A549 (cell line): Measurements from ENCODE around the gene ECE1.

Experiments used
- RCOR1 ChIP-seq: fragments of 150-350 bp; IDR thresholded peaks from 2 replicates; pipeline ENCODE4 v1.6.1; 2014; ENCODE audit warnings: antibody characterized with exemption, low read length, low read depth
- TF ChIP-seq, protein P1 (sequence below): fragments of >200 bp; sonication (Bioruptor Twin); formaldehyde crosslinking; IDR thresholded peaks from 3 replicates; pipeline ENCODE4 v1.6.1; 2016

DNA sequence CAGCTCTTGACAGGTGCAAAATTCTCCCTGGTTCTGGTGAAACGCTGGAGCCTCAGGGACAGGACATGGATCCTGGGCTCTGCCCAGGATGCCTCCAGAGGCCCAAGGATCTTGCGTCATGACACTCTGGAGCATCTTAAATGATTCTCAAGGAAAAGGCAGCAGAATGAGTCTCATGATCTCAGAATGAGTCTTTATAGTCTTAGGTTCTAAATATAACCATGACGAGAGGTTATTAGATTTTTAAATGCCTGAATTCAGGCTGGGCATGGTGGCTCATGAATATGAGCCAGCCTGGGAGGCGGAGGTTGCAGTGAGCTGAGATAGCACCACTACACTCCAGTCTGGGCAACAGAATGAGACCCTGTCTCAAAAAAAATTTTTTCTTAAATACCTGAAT, 55.5 kb downstream of the ECE1 start:
- TF ChIP-seq RCOR1: no peak
- TF ChIP-seq, protein P1, sequence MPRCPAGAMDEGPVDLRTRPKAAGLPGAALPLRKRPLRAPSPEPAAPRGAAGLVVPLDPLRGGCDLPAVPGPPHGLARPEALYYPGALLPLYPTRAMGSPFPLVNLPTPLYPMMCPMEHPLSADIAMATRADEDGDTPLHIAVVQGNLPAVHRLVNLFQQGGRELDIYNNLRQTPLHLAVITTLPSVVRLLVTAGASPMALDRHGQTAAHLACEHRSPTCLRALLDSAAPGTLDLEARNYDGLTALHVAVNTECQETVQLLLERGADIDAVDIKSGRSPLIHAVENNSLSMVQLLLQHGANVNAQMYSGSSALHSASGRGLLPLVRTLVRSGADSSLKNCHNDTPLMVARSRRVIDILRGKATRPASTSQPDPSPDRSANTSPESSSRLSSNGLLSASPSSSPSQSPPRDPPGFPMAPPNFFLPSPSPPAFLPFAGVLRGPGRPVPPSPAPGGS: no peak
